ENCODE results near the gene EIF3B.

DNA sequence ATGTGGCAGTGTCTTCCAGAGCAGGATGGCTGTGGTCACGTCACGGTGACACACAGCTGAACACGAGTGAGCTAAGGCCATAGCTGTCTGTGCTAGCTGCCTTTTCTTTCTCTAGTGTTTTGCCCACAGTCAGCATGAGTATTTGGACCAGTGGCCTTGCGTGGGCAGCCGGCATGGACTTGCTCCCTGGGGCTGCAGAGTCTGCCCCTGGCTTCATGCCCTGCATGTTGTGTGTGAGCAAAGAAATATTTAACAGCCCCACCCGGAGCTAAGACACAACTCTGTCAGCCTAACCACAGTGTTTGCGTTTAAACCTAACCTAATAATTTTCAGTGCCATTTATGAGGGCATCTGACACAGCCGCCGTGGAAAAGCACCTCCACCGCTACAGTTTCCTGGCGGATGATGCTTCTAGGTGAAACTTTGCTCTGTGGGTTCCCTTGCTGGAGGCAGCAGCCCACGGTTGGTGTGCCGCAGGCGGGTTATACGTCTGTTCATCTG lies 63.4 kb downstream of the EIF3B start:
- TF ChIP-seq CTCF (IDR thresholded peaks at IDR 0.05) (no peak), POLR2A (IDR thresholded peaks at IDR 0.05) (no peak)

Data from testis (tissue), 2 donors.